GM19238 (cell line): ENCODE results near the gene PDE8B.

Experiments
- DNase-seq: peaks from one replicate; pipeline ENCODE4 v3.0.0; 2011; ENCODE audit warnings: low spot score; ENCODE audit not compliant: insufficient read length

Gene PDE8B

GRCh38 chr5:77282337-77283027, 72.0 kb downstream of the PDE8B start:
- DNase-seq = no peak

GRCh38 chr5:77285251-77285841, 74.9 kb downstream of the PDE8B start:
- DNase-seq = no peak

DNA sequence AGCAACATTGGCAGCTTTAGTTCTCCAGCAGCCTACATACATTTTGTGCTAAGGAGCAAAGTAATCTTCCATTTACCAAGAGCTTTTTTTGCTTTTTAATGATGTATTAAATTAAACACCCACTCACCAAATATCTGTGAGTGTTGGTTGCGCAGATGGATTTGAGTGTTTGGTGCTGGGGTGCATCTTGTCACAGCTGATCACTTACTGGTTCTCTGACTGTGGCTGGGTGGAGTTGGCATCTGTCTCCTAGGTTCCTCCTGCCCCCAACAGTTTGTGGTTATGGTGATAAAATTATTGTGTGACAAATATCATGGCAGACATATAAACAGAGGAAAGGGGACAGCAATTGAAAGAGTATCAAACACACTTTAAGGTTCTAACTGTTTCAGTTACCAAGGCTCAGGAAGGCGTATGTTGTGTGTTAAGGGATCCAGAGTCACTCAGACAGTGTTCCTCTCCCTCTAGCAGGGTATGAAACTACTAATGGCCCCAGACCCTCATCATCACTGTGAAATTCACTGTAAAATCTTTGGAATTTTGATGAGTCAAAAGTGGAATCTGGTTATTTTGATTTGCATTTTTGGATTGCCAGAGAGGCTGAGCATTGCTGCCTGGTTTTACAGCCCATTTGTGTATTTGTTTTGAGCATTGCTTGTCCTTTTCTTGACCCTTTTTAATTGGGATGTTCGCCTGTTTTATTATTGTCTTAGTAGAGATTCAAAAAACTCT, 81.7 kb downstream of the PDE8B start:
- no peak for DNase-seq

- DNase-seq = no peak
These were observed 83.7 kb downstream of the PDE8B start for GRCh38 chr5:77294185-77294584.

DNA sequence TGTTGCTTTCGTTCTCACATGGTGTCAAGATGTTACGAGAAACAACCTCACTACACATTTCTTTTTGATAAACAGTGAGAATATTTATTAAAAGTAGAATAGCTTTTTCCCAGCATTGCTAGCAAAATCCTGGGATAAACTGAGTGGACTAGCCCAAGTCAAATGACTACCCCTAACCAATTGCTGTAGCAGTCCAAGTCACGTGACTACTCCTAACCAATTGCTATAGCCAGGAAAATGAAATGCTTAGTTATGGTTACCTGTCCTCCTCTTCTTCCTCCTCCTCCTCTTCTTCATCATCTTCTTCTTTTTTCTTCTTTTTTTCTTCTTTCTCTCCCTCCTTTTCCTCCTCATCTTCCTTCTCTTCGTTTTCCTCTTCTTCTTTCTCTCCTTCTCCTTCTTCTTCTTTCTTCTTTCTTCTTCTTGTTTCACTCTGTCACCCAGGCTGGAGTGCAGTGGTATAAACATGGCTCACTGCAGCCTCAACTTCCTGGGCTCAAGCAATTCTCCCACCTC, 85.4 kb downstream of the PDE8B start:
- no peak for DNase-seq

DNA sequence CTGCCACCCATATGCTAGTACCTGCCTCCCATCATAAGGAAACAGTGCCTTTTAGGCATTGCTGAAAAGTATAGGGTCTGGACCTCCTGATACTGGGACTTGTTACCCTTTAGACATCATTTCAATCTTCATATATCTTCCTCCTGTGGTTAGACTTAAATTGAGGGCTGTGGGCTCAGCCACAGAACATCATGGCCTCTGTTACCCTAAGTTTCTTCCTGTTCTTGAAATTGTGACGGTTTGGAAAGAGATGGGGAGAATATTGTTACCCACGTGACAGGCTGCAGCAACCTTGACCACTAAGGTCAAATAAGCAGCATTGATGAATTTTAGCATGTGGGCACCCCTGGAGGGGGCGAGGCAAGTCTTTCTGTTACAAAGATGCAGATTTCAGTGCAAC, 87.7 kb downstream of the PDE8B start:
- no peak for DNase-seq

GRCh38 chr5:77300451-77300850, 90.0 kb downstream of the PDE8B start:
- no peak for DNase-seq

- no peak for DNase-seq
These were observed 91.0 kb downstream of the PDE8B start for GRCh38 chr5:77301447-77301883.

DNA sequence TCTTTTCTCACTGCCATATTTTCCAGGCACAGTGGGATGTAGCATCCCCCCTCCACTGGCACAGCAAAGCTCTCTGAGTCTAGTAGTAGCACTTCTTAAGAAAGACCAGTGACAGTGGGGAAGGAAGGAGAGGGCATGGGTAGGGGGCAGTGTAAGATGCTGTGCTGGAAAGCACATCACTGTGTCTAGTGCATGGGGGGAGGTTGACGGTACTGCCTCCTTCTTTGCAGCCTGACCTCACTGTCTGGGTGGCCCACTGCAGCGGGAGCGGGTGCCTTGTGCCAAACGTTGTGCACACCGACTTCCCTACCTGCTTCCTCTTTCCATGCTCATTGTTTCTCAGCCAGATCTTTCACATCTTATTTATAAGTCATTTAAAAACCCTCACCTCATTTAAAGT, 91.8 kb downstream of the PDE8B start:
- no peak for DNase-seq

- DNase-seq = no peak
These were observed 92.2 kb downstream of the PDE8B start for GRCh38 chr5:77302653-77303052.

- DNase-seq = no peak
These were observed 93.9 kb downstream of the PDE8B start for GRCh38 chr5:77304388-77304787.

DNA sequence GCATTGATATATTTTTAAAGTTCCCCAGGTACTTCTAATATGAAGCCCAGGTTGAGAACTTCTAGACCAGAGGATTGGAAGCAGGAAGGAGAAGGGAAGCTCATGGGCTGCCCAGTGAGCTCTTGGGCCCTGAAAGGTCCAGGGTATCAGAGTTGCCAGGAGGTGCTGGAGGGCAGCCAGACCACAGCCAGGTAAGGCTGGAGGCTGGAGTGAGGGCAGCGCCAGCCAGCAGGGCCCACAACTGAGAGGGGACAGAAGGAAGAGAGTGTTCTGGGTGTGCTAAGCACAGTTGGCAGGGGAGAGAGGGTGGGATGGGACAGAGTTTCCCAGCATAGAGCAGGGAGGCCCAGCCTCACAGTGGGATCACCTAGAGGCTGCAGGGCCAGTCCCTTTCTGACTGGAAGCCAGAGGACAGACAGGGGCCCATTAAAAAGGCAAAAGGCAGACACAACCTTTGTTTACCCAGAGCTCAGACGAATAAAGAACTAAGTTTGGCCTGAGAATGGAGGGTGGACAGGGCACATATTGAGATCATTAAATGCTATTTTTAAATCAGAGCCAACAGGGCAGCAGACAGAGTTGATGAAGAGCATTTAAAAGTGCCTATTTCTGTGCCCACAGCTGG, 94.9 kb downstream of the PDE8B start:
- DNase-seq = no peak

GRCh38 chr5:77305956-77306355, 95.5 kb downstream of the PDE8B start:
- DNase-seq = no peak

DNA sequence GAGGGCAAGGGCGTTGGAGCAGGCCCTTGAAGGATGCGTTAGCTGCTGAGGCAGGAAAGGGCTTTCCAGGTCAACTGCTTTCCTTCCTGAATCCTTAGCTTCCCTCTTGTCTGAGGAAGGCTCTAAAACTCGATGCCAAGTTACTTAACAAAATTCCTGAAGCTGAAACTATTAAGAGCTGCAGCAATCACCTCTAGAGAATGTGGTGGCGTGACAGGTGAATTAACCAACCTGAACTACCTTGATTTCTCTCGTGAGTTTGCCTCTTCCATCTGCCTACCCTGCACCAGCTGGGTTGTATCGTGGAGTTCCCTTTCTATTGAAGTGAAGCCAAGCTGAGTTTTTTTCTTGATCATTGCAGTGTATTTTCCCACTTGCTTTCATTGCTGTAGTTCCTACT, 96.1 kb downstream of the PDE8B start:
- no peak for DNase-seq

DNA sequence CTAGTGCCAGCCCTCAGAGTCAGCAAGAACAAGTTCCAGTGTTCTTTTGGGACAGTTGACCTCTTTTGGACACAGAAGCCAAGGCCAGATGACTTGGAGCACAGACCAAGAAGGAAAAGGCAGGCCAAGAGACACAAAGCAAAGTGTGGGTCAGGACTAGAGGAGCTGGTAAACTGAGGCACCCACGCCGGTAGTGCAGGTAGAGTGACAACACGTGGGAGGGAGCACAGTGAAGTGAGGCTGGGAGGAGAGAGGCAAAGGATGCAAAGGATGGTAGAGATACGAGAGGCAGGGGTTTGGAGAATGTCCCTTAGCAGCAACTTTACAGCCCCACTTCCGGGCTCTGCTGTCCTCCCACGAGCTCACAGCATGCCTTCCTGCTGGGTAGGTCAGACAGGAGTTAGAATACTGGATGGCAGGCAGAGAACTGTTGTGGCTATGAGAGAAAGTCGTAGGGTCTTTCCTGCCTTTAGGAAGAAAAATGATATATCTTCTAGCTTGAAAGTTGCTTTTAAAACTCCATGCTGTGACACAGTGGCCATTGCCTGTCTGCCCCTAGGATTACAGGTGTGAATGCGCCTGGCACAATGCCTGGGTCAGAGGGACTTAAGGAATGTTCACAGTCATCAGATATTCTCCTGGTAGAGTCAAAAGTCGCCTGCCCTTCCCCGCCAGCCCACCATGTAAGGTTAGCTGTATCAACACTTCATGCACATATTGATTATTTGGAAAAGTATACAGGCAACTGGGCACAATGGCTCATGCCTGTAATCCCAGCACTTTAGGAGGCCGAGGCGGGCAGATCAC, 97.9 kb downstream of the PDE8B start:
- DNase-seq = no peak

- no peak for DNase-seq
These were observed 98.7 kb downstream of the PDE8B start for GRCh38 chr5:77309140-77309539.

DNA sequence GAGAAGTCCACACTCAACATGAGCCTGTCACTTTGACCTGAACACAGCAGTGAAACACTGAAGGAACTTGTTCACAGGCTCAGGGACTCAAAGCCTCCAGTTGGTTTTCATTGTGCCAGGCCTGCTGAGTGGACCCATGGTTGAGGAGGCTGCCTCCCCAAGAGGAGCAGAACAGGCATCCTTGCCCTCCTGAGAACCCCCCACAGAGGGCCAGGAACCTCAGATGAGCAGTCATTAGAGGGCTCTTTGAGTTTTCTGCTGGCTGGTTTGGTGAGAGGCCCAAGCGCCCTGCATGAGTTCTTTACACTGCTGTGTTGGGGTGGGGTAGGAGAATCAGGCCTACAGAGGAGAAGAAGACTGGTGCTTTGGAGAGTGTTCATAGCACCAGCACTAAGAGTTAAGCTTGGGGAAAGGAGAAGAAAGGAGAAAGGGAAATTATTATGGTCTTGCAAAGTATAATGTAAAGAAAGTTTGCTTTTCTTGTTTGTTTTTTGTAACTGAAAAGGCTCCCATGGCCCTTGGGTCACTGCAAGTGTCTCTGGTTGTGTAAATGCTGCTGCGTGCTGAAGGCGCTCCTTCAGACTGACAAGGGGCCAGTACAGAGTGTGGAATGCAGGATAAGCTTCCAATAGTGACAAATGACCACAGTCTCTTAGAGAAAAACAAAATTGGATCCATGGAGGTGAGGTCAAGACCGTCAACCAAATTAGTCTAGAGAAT, 100.2 kb downstream of the PDE8B start:
- DNase-seq = no peak

DNA sequence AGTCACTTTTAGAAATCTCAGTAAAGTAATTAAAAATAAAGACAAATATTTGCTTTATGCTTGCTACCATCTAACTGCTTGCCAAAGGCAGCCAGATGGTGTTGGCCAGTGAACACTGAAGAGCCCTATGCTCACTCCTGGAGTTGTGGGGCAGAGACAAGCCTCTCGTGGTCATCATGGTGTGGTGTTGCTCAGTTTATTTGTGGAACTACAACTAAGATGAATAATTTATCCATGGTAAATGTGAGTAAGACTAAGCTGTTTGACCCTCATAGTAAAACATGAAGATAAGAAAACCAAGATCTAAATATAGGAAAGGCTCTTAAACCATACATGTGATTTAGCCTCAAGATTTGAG, 100.7 kb downstream of the PDE8B start:
- DNase-seq = no peak

GRCh38 chr5:77312413-77312812, 101.9 kb downstream of the PDE8B start:
- DNase-seq = no peak

- no peak for DNase-seq
These were observed 106.6 kb downstream of the PDE8B start for GRCh38 chr5:77316871-77317661.
